ENCODE results near the gene SSBP2.
A peak's percentile ranks its signal among the peaks of the same experiment; 100 is the strongest.
"Not testable (repeated sequence)": the region's sequence is repeated elsewhere in the genome, so short reads cannot be mapped to it uniquely, and the experiment has no call there.

Gene SSBP2

DNA sequence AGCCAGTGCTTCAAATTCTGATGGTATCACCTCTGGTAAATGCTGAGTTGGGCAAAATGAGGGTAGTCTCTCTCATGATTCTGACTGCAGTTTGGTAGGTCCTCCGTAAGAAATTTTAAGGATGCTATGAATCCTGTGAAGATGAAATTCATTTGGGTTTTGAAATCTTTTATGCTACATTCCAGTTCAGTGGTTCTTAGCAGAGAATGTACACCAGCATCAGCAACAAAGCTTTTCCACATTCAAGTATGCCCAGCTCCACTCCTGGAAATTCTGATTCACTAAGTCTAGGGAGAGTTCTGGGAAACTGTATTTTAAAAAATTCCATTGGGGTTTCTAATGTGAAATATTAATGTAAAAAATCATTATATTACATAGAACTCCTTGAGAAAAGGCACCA lies 323.3 kb downstream of the SSBP2 start:
- no peak for DNase-seq (ENCODE audit: low spot score)

DNA sequence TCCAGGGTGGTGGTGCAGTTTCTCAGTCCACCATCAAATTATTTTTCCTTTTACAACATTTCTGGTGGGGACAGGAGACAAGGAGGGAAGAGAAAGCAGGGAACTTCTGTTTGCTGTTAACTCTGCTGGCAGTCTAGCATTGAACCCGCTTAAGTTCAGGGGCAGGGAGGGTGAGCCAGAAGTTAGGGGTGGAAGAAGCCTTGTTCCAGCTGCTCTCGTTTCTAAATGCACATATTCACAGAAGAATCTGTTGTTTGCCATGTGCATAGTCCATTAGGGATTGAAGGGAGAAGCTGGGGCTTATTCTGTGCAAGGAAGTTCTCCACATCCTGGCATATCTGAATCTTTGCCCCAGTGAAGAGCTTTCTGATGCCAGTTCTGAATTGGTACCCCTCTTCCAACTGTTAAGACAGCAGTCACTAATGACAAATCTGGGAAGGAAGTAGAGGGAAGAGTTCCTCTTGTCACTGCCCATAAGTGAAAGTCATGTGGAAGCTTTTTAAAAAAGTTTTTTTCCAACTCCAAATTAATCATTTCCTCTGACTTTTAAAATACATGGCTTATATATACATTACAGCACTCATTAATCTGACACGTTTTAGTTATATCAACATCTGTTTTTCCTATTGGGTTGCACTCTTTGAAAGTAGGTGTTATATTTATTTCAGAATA lies 324.4 kb downstream of the SSBP2 start:
- peak; percentile 4 for DNase-seq (ENCODE audit: low spot score)

DNA sequence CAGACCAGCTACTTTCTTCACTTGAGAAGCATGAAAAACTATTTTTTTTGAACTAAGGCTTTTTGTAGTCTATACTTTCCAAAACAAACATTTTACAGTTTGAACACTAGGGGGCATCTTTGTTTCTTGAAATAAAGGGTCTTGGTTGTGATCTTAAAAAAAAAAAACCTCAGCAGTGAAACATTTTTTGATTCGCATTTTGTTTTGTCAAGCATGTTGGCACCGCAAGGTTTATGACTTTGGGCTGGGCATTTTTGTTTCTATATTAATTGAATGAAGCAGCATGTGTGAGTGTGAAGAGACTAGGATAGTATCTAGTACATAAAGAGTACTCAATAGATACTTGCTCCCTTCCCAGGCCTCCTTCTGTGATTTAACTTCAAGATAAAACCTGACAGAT lies 325.3 kb downstream of the SSBP2 start:
- peak; percentile 69 for DNase-seq (ENCODE audit: low spot score)

DNA sequence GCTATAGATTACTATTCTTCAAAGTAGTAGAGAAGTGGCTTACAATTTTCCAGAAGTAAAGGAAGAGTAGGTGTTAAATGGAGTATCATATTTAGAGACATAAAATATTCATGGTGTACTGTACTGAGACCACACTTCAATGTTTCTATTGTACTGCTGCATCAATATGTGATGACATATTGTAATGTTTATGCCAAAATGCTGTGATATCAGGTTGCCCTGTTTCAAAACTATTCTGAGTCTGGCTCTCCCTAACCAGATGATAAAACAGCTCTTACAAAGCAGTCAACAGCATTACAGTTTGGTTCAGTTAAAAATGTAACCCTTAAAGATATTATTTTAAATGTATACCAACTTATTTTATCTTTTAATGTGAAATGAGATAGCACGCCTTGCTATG lies 326.2 kb downstream of the SSBP2 start:
- no peak for DNase-seq (ENCODE audit: low spot score)

DNA sequence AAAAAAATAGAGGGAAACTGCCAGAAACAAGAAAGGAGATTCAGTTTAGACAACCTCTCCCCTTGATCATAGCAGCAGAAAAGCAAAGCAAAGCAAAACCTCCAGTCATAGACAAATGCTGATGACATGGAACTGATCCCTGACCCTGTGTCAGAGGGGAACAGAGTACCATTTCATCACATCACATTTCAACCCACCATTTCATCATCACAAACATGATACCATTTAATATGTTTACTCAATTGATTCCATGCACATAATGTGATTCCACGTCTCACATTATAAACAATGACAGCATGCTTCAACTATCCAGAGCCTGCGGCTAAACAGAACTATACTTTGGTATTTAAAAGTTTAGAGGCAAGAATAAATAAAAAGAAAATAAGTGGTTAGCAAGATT lies 328.2 kb downstream of the SSBP2 start:
- no peak for DNase-seq (ENCODE audit: low spot score)

DNA sequence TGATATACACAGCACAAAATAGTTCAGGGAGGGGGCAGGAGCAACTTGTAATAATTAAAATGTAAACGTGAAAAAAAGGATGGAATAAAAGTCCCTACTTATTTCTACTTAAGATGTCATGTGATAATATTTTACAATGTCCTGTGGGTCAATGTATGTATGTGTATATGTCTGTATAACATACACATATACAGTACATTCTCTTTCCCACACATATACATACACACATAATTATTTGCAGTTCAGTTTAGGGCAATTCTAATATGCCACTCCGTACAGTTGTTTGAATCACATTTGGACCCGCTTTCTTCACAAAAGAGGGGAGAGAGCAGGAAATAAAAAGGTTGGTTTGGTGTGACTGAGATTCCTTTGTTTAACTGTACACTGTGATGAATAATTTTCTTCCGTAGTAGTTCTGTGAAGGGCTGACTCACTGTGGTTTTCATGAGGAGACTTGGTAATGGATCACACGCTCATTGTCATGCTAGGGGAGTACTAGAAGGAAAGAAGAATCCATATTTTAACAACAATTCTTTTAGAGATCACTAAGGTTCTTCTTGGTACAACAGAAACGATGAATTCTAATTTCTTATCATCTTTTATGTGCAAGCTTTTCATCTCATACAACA lies 330.7 kb downstream of the SSBP2 start:
- DNase-seq (ENCODE audit: low spot score): no peak

DNA sequence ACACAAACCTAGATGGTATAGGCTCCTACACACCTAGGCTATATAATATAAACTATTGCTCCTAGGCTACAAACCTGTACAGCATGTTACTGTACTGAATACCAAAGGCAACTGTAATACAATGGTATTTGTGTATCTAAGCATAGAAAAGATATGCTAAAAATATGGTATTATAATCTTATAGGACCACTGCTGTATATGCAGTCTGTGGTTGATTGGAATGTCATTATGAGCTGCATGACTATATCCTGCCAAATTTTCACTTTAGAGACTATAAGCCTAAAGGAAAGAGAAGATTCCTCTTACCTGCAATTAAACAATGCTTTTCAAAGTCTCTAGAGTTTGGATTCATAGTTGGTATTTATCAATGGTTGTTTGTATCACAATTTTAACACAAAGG lies 332.3 kb downstream of the SSBP2 start:
- DNase-seq (ENCODE audit: low spot score): no peak

DNA sequence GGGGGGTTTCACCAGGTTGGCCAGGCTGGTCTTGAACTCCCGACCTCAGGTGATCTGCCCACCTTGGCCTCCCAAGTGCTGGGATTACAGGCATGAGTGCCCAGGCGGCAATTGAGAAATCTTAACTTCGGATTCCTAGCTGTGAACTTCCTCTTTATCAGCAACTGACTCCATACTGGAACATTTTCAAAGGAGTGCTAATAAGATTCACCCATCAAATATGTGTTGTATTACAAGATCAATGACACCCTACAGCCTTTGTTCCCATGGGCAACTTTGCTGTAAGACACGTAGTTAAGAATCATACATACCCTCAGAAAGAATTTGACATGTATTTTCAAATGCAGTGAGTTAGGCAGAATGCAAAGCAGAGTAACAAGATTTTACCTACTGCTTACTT lies 333.8 kb downstream of the SSBP2 start:
- DNase-seq (ENCODE audit: low spot score): no peak

DNA sequence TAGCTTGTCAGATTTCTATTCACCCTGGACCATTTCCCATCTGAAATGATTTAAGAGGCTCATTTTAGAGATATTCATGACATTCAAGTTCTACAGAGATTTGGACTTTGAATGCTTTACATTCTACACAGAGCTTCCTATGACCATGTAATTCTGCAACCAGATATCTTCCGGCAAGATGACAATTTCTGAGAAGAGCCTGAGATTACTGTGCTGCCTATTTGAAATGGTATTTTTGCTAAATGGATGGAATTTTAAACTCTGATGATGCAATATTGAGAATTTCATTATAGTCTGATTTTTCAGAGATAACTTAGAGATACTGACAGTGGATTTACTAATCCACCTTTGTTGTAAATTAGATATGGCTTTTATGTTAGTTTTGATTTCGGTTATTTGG lies 341.0 kb downstream of the SSBP2 start:
- no peak for DNase-seq (ENCODE audit: low spot score)

DNA sequence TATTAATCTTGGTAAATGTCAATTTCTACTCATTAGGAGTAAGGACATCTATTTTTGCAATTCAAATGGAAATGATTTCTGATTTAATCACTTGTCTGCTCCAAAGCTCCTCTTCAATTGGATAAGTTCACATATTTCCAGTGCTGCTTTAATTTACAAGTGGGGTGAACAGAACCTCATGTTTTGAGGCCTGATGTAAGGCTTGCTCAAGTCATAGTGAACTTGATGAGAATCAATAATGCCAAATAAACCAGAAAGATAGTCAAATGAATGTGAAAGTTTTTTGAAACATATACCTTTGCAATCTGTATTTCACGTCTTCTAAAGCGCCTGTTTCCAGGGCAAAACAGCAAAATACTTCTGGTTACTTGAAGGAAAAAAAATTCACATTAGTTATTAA lies 341.5 kb downstream of the SSBP2 start:
- DNase-seq (ENCODE audit: low spot score): no peak

DNA sequence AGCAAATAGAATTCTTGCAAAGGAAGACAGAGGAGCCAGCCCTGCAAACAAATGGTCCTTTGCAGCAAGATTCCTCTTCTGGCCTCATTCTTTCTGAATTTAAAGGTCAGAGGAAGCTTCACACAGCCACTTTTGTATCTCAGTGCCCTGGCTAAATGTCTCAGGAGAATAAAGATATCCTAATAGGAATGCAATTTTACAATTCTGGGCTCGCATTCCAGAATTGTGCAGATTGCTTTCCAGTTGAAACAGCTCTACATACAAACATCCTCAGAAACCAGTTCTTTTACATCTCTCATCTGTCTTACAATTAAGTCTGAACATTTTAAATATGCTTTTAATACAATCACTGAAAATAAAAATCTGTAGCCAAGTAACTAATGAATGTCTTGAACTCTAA lies 342.4 kb downstream of the SSBP2 start:
- no peak for DNase-seq (ENCODE audit: low spot score)

DNA sequence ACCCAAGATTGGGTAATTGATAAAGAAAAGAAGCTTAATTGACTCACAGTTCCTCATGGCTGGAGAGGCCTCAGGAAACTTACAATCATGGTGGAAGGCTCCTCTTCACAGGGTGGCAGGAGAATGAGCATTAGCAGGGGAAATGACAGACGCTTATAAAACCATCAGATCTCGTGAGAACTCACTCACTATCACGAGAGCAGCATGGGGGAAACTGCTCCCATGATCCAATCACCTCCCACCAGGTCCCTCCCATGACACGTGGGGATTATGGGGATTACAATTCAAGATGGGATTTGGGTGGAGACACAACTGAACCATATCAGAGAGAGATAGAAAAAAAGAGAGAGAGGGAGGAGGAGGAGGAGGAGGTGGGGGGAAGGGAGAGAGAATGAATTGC lies 343.1 kb downstream of the SSBP2 start:
- DNase-seq (ENCODE audit: low spot score): not testable (repeated sequence)

DNA sequence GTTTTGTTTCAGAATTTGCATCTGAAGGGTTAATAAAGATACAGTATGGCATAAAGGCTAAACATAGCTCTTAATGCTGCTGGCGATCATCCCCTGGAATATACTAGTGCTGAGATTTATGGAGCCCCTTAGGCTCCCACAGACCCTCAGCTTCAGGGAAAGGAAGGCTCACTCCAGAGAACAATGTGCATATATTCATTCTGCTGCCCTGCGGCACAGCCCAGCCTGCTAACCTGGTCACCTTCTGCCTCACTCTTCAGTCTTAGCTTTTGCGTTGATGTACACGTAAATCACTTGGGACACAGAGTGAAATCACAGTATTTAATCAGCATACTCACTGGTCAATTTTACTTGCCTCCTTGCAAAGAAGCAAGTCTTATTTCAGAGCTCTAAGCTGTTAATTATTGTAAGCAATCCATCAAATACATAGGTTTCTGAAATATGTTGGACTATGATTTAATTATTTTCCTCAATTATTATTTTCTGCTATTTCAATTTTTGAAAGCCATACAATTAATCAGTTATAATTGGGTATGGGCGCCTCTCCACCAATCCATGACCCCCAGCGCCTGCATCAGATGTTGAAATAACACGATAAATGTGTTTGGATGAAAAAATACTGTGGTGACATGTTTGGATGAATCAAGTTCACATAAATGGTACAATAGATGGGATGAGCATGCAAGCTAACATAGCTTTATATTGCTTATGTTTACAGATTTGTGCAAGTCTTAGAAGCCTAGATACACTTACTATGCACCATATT lies 345.6 kb downstream of the SSBP2 start:
- no peak for DNase-seq (ENCODE audit: low spot score)

DNA sequence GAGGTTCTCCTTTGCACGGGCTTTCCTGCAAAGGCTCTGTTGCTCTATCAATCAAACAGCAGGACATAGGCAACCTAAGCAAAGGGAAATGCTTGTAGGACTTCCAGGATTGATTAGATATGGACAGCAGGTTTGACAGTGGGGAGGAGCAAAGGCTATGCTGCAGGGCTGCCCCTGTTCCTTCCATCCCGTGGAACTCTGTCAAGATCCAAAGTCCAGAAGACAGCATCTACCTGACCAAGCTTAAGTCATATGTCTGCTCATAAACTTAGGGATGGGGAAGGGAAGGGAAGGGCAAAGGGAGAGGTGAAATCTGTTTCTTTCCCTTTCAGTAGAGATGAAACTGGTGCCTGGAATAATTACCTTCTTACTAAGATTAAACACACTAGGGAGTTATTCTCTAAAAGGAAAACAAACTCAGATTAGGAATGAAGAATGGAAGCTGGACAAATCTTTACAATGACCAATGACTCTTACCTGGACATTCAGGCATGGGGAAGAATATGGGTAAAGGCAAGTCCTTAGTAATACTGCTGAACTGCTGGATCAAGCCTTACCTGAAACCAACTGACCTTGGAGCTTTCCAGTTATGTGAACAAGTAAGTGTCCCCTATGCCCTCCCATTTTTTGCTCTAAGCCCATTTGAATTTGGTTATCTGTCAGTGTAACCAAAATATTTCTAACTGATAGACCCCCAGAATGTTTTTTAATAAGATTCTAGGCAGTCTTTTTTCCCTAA lies 348.5 kb downstream of the SSBP2 start:
- DNase-seq (ENCODE audit: low spot score): no peak

DNA sequence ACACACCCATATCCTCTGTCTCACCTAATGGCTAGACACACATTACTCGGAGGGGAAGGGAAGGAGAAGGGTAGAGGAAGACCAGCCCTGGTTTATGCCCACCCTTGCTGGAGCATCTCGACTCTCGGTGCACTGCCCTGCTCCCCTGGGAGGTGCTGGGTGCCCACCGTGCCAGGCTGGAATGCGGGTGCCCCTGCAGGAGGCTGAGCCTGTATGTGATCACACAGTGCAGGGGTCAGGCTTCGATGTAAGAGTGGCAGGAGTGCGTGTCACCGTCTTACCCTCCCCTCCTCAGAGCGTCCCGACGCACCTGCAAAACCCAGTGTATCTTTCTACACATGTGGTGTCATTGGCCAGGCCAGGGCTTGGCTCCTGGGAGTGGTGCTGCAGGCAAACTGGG lies 349.6 kb downstream of the SSBP2 start:
- DNase-seq (ENCODE audit: low spot score): no peak

DNA sequence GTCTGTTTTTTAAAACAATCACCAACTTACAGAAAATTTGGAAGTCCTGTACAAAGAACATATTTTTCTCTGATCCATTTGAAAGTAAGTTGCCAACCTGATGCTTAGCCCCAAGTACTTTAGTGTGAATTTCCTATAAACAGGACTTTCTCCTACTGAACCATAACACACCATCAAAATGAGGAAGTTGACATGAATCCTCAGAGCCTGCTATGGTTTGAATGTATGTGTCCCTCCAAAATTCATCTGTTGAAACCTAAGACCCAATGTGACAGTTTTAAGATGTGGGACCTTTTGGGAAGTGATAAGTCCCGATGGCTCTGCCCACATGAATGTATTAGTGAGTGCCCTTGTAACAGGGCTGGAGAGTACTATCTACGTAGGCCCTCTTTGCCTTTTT lies 350.5 kb downstream of the SSBP2 start:
- peak; percentile 21 for DNase-seq (ENCODE audit: low spot score)

DNA sequence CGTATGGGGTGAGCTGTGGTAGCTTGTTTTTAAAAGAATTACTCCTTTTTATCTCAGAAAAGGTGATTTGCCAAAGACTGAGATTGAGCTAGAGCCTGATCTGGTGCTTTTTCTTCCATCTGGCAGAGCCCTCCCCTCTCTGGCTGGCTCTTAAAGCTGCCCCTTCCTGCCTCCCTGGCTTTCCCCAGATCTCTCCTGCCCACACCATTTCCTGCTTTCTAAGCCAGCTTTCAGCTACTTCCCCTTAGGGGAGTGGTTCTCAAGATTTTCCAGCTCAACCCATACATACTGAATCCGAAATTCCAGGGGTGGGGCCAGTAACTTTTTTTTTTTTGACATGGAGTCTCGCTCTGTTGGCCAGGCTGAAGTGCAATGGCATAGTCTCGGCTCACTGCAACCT lies 352.2 kb downstream of the SSBP2 start:
- DNase-seq (ENCODE audit: low spot score): no peak

DNA sequence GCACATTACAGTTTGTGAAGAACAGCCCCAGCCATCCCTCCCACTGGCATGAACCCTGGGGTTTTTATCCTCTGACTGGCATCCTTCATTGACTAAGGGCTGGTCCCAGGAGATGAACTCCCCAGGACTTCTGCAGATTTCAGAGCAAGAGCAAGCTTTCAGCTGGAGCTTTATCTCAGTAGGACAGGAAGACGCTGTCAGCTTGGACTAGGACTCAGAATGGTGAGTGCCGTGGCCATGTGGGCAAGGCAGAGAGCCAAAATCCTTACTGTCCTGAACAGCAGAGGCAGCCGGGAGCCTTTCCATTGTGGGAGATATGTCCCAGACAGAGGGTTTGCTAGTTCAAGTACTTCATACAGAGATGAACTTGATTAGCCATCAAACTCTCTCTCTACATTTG lies 353.7 kb downstream of the SSBP2 start:
- no peak for DNase-seq (ENCODE audit: low spot score)

DNA sequence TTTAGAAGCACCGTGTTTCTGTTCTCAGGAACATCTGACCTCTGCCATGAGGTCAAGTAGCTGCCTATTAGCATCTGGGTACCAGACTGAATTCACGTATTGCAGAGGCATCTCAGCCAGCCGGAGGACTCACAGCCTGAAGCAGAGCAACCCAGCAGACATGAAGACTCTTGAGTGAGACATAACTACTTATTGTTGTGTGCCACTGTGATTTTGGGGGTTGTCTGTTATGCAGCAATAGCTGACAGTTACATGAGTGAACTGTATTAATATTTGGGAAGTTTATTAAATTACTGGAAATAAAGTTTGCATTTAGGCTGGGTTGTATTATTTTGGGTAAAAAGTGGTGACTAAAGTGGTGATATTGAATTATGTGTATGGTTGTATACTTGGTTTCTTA lies 355.6 kb downstream of the SSBP2 start:
- DNase-seq (ENCODE audit: low spot score): no peak

DNA sequence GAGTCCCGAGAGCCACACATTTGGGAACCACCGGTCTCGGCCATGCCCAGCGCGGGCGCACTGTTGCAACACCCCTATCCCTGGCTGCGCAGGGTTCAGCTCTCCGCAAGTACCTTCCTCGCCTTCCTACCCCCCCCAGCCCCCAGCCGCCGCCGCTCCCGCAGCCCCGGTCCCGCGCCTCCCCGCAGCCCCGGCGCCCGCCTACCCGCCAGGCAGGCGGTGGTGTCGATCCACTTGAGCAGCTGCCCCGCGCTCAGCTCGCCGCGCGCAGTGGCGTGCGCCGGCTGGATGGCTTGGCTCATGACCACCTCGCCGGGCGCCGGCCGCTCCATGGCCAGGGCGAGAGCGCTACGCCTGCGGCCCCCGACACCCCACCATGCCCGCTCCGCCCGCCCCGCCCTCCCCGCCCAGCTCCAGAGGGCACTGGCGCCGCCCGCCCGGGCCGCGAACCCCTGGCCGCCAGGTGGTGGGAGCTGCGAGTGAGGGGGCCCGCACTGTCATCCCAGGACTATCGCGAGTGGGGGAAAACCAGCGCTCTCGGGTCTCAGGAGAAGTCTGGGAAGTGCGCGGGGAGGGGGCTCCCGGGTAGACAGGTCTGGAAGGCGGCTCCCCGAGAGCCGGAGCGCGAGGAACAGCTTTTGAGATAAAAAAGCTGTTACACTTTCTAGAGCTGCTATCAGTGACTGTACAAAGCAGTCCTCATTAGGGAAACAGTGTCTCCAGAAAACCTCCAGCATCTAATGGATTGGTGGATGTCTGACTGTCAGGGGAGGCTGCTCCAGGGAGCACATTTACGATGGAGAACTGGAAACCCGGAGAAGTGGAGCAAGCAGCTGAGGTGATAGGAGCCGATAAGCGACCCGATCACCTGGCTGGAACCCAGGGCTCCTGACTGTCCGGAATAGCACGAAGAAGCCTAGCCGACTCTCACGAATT lies 356.8 kb downstream of the SSBP2 start, which contains the start of gene ACOT12:
Gene ACOT12, minus strand, starts transcription at position 352 of the 936 bp plus-strand sequence. Its CDS starts 20 bp downstream, at position 332.
- DNase-seq (ENCODE audit: low spot score): no peak

DNA sequence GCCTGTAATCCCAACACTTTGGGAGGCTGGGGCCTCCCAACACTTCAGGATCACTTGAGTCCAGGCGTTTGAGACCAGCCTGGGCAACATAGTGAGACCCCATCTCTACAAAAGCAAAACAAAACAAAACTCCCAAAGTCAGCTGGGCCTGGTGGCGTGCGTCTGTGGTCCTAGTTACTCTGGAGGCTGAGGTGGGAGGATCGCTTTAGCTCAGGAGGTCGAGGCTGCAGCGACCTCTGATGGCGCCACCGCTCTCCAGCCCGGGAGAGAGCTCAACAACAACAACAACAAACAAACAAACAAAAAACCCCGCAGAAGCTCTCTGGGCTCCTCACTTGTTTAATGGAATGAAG lies 357.5 kb downstream of the SSBP2 start:
- no peak for DNase-seq (ENCODE audit: low spot score)

DNA sequence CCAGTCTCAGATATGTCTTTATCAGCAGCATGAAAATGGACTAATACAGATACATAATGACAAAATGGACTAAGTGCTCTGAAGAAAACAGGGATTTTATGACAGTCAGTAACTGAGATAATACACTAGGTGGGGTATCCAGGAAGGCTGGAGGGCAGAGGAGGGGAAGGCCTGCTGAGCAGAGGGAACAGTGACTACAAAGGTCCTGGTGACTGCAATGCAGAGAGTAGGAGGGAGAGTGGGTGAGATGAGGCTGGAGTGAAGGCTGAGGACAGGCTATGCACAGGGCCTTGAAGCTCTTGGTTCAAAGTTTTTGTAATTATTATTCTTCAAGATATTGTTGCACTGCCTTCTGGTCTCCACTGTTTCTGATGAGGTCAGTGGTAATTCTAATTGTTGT lies 361.9 kb downstream of the SSBP2 start:
- no peak for DNase-seq (ENCODE audit: low spot score)
